Omental fat pad (tissue), 4 donors: ENCODE results near the gene CMAS. TPM values are rescaled to one million over a fixed set of nuclear protein-coding genes. Genes with fewer than 3 reads are reported as not detected.
"Not testable (repeated sequence)": the region's sequence is repeated elsewhere in the genome, so short reads cannot be mapped to it uniquely, and the experiment has no call there.

ENCODE experiments used
- ATAC-seq: fragments of 150-250 bp; one replicate; pipeline ENCODE4 v1.9.1; 2016; ENCODE audit warnings: mild to moderate bottlenecking, moderate library complexity; ENCODE audit not compliant: low FRiP score
- DNase-seq: peaks from one replicate; pipeline ENCODE4 v3.0.0-alpha.2; 2019; ENCODE audit warnings: low spot score
- CTCF ChIP-seq, 3 donors: fragments of 450-650 bp; IDR thresholded peaks; one replicate each; pipeline ENCODE4 v1.5.1; 2016 to 2017; ENCODE audit warnings: antibody characterized with exemption in 3 of 3, mild to moderate bottlenecking in 3 of 3, moderate library complexity in 2 of 3
- total RNA-seq, 4 donors: library from RNA; depleted of rRNA; stranded (reverse); fragments of >200 nt; gene quantifications; one replicate each; pipeline ENCODE4 v1.1.0, GENCODE V29; 2016

Gene CMAS
- total RNA-seq, 4 donors from 2014 or later, result 15.4 to 25.9 (median 18.9) TPM

GRCh38 chr12:22083167-22083566, 37.1 kb downstream of the CMAS start:
- DNase-seq (no peak), ATAC-seq (no peak)
- TF ChIP-seq CTCF (IDR thresholded peaks at IDR 0.05), result no peak

GRCh38 chr12:22084852-22085251, 38.8 kb downstream of the CMAS start:
- ATAC-seq (no peak), DNase-seq (no peak)
- no peak for TF ChIP-seq CTCF (IDR thresholded peaks at IDR 0.05)

- TF ChIP-seq CTCF (IDR thresholded peaks at IDR 0.05), result no peak
- ATAC-seq, result no peak
- DNase-seq, result no peak
These were observed 42.9 kb downstream of the CMAS start for GRCh38 chr12:22088886-22089285.

- no peak for DNase-seq
- no peak for TF ChIP-seq CTCF (IDR thresholded peaks at IDR 0.05)
- no peak for ATAC-seq
These were observed 43.5 kb downstream of the CMAS start for GRCh38 chr12:22089486-22089885.

GRCh38 chr12:22099062-22099461, 53.0 kb downstream of the CMAS start:
- ATAC-seq, DNase-seq: not testable (repeated sequence)

GRCh38 chr12:22100958-22101748, 55.1 kb downstream of the CMAS start:
- ATAC-seq (peak; percentile 70), DNase-seq (peak; percentile 26)
- TF ChIP-seq CTCF (IDR thresholded peaks at IDR 0.05), result no peak

GRCh38 chr12:22101749-22102243, 55.8 kb downstream of the CMAS start:
- peak; percentile 70 for ATAC-seq
- no peak for TF ChIP-seq CTCF (IDR thresholded peaks at IDR 0.05)
- no peak for DNase-seq
